NCI-H748 treated with DMSO at 0.1 percent for 48 hours (cell line): Measurements from ENCODE around the gene SEMA5A.

ENCODE experiments used
- DNase-seq: peaks from one replicate; lab custom pipeline; 2025; lab: John Stamatoyannopoulos, UW

Gene SEMA5A

DNA sequence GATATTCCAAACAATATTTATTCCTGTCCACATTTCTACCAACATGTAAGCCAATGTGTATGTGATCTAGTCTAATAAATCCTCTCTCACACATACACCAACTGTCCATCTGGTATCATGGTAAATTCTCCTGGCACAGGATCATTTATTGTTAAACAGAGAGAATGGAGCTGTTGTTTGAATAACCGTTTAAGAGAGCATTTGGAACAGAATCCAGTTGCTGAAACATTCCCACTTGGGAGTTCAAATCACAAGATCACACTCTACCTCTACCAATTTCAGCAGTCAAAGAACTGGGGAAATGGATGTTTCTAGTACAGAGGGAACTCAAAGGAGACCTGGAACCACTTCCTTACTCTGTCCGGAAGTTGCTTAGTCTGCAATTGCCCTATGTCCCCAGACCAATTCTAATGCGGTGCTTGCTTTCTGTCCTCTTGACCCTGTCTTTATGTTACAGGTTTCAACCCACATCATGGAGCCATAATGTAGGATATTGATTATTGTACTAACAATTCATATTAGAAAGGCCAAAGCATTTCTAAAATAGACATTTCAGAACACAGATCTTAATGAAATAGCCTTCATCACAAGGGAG, 488.4 kb downstream of the SEMA5A start:
- DNase-seq: no peak

DNA sequence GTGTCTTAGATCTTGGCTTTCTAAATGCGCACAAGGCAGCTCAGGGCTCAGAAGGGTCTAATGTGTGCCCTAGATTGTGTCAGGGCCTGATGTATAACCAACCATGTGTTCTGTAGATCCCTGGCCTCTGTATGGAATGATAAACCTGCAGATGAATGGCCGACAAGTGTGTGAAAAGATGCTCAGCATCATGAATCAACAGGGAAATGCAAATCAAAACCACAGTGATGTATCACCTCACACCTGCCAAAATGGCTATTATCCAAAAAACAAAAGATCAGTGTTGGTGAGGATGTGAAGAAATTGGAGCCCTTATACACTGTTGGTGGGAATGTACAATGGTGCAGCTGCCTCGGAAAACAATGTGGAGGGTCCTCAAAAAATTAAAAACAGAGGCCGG, 489.8 kb downstream of the SEMA5A start:
- DNase-seq: no peak

DNA sequence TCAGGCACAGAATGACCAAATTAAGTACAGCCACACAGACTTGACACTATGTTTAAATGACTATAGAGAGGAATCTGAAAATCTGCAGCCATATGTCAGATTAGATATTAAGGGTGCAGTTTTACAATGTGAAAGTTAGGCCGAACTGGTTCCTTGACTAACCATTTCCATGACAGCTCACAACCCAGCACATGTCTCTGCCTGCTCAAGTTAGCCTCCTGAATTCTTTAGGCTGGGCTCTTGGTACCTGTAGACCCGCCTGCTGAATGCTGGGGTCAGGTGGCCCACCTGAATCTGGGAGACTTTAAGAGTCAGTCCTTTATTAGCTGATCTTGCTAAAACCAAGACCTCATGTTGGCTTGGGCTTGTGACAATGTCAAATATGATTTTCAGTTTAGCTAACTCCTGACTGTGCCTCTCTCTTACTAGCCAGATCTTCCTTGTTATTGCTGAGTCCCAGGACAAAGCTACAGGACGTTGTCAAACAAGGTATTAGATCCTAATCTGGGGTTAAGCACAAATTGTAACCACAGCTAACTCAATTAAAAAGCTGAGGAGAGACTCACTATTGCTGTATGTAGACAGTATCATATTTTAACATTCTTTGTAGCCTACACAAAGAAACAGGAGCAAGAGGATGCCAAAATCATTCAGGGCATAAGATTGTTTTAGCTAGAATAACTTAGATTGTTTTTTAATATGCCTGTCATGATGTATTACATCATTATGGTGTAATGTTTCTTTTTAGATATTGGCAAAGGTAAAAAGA, 490.9 kb downstream of the SEMA5A start:
- no peak for DNase-seq

DNA sequence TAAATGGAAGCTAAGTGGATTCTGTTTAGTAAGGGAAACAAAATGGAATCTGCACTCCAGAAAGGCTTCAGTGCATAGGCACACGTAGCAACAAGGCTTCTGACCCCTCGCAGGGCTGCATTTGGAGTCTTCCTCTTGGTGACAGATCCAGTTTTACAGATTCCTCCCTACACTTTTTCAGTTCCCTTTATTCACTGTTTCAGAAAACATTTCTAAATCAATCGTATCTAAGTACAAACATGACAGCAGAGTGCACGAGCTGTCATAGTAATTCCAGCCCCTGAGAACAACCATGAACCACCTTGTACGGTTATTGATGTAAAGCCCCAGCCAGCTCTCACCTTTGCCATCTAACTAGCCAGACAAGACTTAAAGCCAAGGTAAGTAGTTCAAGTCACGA, 491.6 kb downstream of the SEMA5A start:
- no peak for DNase-seq

DNA sequence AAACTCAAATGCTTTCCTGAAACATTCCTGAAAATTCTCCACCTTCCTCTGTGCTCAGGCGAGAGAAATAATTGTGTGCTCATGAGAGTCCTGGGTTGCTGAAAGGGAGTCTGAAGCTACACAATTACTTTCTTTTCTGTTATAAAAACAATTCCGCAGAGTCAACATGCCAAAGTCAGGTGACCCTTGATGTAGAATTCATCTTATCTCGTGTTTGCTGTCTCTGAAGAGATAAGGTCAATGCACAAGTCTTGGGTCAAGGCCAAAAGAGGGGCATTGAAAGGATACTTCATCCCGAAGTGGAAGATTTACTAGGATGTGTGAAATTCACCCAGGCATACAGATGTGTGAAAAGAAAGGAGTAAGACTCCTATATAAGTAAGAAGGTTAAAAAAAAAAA, 493.5 kb downstream of the SEMA5A start:
- no peak for DNase-seq

DNA sequence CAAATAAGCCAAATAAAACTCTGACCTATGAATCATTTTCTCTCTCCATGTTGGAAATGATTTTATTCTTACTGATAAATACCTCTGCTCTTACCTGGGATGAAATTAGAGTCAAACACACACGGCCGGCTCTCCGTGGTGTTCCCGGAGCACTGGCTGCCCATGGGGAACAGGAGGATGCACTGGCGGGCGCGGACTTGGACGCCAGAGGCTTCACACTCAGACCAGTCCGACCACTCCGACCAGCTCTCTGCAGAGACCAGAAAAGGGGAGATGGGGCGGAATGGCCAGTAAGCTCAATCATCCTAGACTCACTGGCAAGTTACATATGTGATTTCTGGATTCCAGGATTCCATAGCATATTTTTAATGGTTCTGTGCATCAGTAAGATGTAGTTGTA, 494.1 kb downstream of the SEMA5A start:
- no peak for DNase-seq

DNA sequence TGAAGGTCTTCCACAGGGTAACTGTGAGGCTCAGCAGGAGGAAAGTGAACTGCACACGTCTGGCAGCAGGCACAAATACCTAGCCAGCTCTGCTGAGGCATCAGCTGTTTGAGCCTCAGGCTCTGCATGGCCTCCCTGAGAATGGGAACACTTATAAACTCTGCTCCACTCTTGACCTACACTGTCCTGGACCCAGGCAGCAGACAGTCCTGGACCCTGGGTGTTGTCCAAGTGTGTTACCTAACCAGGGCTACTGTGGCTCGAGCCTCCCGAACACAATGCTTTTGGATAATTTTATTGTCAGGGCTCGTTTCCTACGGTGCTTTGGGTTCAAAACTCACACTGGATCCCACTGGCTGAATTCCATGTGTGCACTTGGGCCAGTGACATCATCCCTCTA, 497.9 kb downstream of the SEMA5A start:
- DNase-seq: no peak

DNA sequence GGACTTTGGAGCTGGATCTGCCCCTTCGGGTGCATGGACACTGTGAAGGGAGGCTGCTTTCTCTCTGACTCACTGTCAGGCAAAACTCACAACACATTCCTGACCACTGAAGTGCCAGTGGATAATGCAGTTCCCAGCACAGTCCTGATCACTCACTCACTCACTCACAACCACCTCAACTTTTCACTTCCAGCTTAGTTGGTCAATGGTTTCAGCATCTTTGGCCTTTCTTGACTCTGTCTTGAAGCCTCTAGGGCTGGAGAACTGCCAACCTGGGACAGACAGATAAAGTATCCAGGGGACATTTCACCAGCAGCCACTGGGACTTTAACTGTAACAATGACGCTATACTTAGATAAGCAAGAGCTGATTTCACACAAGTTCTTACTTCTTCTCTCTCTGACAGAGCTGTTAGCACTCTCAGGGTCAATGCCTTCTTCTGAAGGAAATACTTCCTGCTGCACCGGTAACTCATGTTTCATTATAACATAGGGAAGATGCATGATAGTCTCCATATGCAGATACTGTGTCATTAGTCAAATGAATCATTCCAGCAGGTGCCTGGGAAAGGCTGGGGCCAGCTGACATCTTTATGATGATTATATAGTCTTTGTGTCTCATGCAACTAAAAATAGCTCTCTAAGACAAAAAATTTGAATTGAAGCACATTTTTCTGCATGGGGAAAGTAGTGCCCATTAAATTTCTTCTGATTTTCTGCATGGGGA, 499.0 kb downstream of the SEMA5A start:
- DNase-seq: no peak

DNA sequence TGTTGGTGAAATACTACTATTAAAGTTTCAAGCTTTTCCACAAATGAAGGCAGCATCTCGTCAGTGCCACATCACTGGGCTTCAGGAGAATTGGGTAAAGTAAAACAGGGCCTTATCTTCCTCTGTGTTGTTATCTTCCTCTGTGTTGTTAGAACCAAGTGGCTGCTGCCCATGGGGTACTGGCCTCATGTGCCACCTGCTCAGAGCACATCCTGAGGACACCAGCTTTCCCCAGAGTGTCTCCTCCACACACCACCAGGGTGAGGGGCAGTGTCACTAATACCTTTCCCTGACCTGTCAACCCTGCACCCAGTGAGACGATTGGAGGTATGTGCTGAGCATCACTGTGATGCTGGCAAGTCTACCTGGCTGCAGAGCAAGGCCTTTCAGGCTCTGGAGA, 499.9 kb downstream of the SEMA5A start:
- DNase-seq: no peak

DNA sequence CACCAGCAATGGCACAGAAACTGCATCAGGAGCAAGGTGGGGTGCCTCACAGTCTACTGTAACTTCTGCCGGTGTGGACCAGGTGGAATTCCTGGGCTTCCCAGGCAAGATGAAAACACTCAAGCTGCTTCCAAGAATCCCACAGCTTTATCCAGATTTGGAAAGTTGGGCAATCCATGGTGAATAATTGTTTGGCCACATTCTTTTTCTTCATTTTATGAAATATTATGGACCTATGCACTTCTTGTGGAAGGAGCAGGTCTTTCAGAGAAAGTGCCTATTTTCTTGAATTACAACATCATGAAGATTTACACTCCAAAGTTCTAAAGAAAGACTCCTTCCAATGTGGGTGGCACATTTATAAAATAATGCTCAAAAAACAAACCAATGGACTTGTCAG, 503.6 kb downstream of the SEMA5A start:
- no peak for DNase-seq

DNA sequence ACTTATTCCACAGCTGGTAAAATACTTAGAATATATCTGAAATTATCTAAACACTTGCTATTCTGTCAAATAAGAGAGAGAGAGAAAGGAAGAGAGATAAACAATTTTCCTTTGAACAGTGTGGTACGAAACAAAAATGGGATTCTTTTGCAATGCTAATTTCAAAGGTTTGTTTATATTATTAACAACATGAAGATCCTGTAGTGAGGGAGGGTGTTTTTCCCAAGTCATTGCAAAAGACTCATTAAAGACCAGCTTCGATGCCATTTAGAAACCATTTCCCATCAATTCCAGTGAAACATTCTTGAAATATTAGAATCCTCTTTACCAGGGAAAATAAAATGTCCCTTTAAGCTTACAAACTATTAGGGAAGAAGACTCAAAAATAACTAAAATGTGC, 505.4 kb downstream of the SEMA5A start:
- DNase-seq: no peak

DNA sequence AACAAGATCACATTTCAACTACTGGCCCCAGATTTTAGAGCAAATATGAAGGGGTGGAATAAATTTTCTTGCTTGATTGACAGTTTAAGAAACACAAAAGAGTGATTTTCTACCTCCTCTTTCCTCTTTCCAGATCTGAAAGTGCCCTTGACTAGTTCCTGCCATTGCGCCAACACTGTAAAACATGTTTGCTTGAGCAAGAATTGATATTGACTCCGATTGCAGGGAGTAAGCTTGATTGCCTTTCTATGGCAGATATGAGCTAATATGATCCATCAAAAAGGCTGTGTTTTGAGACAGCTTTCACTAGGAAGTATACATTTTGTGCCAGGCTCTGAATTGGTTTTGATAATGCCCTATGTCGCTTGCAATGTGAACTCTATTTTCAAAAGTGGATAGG, 508.8 kb downstream of the SEMA5A start:
- no peak for DNase-seq

DNA sequence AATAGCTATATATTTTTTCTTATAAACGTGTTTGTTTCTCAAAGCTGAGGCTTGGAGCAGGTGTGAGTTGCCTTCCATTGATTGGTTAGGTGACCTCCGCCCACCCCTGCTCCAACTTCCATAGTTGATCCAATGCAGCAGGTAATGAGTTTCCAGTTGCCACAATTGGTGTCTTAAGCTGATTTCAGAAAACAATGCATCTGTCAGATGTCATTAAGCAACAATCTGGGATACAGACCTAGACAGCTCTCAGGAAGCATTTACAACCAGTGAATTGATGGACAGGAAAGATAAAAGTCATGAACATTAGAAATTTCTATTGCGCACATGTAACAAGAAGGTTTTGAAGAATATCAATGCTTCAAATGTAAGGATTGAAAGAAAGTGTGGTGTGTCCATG, 510.5 kb downstream of the SEMA5A start:
- DNase-seq: no peak

DNA sequence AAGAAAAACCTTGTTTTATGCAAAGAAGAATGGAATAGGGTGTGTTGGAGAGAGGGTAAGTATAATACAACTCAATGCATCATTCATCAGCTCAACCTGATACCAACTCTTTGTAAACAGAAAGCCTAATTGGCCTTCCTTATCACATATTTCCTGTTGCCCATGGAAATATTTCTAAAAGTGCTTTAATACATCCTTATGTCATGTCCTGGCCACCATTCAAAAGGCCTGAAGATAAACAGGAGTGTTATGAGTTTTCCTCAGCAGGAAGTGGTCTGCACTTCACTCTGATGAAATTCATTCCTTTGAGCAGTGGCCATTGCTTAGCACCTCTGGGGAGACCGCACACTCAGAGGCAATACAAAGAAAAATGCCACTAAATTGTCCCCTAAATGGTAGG, 511.2 kb downstream of the SEMA5A start:
- DNase-seq: no peak

DNA sequence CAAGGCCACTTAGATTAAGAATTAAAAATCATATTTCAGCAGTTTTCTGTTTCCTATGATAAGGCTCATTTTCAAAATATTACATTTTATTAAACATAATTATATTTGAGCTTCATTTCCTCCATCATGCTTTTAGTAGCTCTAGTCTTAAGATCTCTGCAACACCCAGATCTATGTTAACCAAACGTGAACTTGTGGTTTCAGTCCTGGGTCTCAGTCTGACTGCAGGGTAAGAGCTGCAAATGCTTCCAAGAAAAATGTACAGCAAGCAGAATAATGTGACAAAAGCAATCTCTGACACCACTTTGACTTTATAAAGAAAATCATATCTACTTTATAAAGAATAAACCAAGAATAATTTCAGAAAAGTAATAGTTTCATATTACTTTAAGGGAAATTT, 512.4 kb downstream of the SEMA5A start:
- no peak for DNase-seq

DNA sequence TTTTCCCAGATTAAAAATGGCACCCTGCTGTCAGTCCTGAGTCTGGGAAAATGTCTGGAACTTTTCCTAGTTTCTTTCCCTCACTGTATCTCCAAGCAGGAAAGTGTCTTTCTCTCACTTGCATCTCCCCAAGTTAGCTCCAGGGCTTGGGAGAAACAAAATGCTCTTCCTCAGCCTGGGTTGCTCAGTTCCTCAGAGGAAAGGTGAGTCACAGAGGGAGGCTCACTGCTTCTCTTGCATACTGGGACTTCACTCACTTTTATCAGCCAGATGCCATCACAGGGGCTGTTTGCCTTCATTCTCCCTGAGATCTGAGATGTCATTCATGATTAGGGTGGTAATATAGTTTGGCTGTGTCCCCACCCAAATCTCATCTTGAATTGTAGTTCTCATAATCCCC, 519.9 kb downstream of the SEMA5A start:
- no peak for DNase-seq

DNA sequence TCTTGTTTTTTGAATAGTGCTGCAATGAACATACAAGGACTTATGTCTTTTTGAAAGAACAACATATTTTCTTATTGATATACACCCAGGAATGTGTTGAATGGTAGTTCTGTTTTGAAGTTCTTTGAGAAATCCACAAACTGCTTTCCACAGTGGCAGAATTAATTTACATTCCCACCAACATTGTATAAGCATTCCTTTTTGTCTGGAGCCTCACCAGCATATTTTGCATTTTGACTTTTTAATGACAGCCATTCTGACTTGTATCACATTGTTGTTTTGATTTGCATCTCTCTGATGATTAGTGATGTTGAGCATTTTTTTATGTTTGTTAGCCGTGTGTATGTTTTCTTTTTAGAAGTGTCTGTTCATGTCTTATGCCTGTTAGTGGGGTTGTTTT, 524.9 kb downstream of the SEMA5A start:
- no peak for DNase-seq

DNA sequence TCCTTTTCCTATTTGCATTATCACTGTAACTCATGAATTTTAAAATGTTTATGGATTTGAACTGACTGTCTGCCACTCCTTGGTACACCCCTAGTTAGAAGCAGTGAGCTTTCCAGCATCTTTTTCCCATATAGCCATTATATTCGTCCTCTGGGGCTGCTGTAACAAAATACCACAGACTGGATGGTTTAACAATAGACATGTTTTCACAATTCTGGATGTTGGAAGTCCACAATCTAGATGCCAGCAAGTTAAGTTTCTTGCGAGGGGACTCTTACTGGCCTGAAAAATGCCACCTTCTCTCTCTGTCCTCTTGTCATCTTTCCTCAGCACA, 530.0 kb downstream of the SEMA5A start:
- no peak for DNase-seq

DNA sequence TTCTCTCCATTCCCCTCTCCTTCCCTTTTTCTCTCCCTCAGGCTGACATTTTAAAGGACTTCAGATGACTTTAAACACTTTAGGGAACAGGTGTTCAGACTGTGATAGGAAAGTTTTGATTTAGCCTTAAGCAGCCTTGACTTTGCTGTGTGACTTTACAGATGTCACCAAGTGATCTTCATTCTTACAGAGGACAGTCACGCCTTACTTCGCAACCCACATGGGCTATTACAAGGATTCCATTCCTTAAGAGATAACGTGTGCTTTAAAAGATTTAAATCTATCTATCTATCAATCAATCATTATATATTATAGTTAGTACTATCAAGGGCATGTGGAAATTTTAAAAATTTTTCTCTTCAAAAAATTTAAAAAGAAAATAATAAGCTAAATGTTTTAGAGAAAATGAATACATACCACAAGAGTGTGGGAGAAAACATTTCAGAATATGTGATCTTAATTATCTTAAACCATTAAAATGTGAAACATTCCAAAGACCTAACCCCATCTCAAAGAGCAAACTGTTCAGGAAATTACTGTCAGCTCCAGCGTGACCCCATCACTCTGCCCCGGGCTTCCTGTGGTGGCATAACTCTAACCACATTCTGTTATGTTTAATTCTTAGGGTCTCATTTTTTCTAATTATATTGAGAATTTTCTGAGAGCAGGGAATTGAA, 530.5 kb downstream of the SEMA5A start:
- DNase-seq: no peak

DNA sequence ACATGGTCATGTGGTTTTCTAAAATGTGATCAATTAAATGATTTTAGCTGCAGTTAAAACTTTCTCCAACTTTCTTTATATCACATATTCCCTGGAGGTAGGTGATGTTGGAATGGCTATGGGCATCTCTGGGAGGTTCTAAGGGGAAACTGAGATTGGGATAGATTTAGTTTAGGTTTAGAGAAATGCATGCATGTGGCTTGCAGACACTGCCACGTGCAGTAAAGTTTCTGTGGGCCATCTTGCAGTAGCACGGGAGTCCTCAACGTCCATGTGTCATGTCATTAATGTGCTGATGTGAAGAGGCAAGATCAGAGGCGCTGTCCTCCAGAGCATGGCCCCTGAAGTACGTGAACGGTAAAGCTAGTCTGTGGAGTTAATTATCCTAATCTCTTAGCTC, 532.7 kb downstream of the SEMA5A start:
- no peak for DNase-seq

DNA sequence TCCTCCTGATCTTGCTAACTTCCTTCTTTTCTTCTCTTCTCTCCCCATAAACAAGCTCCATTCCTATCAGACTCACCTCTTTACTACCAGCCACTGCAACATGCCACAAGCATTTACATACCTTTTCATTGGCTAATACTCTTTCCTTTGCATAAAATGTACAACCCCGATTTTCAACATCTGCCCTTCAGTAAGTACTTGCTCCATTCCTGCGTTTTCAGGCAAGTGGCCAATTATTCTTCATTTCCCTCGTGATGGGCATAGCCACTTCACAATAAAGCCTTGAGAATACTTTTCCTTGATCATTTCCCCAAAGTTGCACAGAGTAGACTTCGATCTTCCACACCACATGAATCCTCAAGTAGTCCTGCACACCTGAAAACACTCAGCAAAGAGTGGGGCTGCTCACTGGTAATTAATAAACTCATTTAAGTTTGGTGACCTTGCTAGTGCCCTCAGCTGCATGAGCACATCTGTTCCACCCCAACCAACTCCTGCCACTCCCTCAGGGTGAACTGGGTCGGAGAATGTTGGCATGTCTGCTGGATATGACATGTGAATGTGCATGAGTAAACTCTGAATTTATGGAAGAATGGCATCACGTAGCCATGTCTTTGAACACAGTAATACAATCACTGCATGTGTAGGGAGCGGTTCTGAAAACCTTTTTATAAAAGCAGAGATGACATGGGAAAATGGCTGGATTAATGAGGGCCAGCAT, 535.8 kb downstream of the SEMA5A start:
- no peak for DNase-seq

DNA sequence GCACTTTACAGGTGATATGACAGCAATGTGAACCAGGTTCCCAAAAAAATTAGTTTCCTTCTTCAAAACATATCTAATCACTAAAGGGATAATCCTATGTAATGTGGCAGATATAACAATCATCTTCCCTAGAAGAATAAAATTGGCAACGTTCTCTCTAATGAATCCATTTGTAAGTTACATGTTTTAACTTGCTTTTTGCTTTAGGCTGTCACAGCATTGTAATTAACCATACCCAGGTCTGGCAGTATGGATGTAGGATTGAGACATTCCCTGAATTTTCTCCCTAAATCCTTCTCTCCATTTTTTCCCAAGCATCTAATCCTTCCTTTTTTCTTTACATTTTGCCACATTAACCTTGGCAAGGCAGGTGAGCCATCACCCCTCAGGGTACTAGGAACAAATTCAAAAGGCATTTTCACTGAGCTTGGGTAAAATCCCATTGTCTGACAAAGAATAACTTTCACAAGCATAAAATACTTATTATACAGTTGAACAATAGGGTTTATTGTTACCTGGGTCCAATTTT, 548.3 kb downstream of the SEMA5A start:
- DNase-seq: no peak
